PC-3 (cell line): ENCODE measurements around the gene HLA-DPA1. TPM values are rescaled to one million over a fixed set of nuclear protein-coding genes. Genes with fewer than 3 reads are reported as not detected.

Experiments
- ATAC-seq: fragments of 200-7000 bp; cut with Tn5 transposase; 2 replicates; pipeline ENCODE4 v1.9.1; 2020; ENCODE audit warnings: mild to moderate bottlenecking, moderate library complexity
- BruUV-seq: library from RNA; stranded (reverse); fragments of 400-500 nt; replicated peaks from 2 replicates; lab custom pipeline; 2021; lab: Mats Ljungman, UMichigan
- CTCF ChIA-PET: fragments of 300-600 bp; sonication (Branson Sonifier 250); formaldehyde crosslinking; loops from one replicate; lab custom pipeline; 2022; ENCODE audit warnings: antibody characterized with exemption; lab: Charles Lee
- POLR2A ChIA-PET: fragments of 300-600 bp; sonication (Branson Sonifier 250); formaldehyde crosslinking; loops from one replicate; lab custom pipeline; 2022; ENCODE audit warnings: antibody characterized with exemption; ENCODE audit not compliant: unreplicated experiment; lab: Charles Lee
- DNase-seq: peaks from one replicate; pipeline ENCODE4 v3.0.0-alpha.2; 2015
- H2AFZ ChIP-seq: fragments of 300-600 bp; sonication (generic); 2 replicates; pipeline ENCODE4 v1.6.0; 2016; ENCODE audit warnings: antibody characterized with exemption, low read length
- H3F3A ChIP-seq: fragments of 300-600 bp; sonication (generic); one replicate; pipeline ENCODE4 v1.6.0; 2017; ENCODE audit warnings: antibody characterized with exemption, low read length, control low read depth, mild to moderate bottlenecking; ENCODE audit not compliant: unreplicated experiment
- H3K27ac ChIP-seq: fragments of 300-600 bp; sonication (generic); 2 replicates; pipeline ENCODE4 v1.5.1; 2016; ENCODE audit warnings: mild to moderate bottlenecking, low read length
- H3K27me3 ChIP-seq: fragments of 300-600 bp; sonication (generic); 2 replicates; pipeline ENCODE4 v1.6.1; 2016; ENCODE audit warnings: low read length, mixed read lengths
- H3K36me3 ChIP-seq: fragments of 300-600 bp; sonication (generic); 2 replicates; pipeline ENCODE4 v1.6.1; 2016; ENCODE audit warnings: low read depth, mixed run types, low read length, mixed read lengths
- H3K4me1 ChIP-seq: fragments of 300-600 bp; sonication (generic); 2 replicates; pipeline ENCODE4 v1.5.1; 2016; ENCODE audit warnings: low read length; ENCODE audit not compliant: insufficient read depth
- H3K4me2 ChIP-seq: fragments of 300-600 bp; sonication (generic); 2 replicates; pipeline ENCODE4 v1.6.0; 2016; ENCODE audit warnings: low read length
- H3K4me3 ChIP-seq: fragments of 300-600 bp; sonication (generic); 2 replicates; pipeline ENCODE4 v1.5.1; 2016; ENCODE audit warnings: mild to moderate bottlenecking, low read length, mixed read lengths
- H3K79me2 ChIP-seq: fragments of 300-600 bp; sonication (generic); 2 replicates; pipeline ENCODE4 v1.6.1; 2017; ENCODE audit warnings: low read length, mixed read lengths
- H3K9ac ChIP-seq: fragments of 300-600 bp; sonication (generic); 2 replicates; pipeline ENCODE4 v1.6.0; 2016; ENCODE audit warnings: mild to moderate bottlenecking, low read length
- H3K9me2 ChIP-seq: fragments of 300-600 bp; sonication (generic); replicated peaks from 2 replicates; pipeline ENCODE4 v1.6.1; 2016; ENCODE audit warnings: mixed run types, low read length, mixed read lengths
- H3K9me3 ChIP-seq: fragments of 300-600 bp; sonication (generic); 2 replicates; pipeline ENCODE4 v1.6.1; 2016; ENCODE audit warnings: low read length, mixed read lengths
- H4K20me1 ChIP-seq: fragments of 300-600 bp; sonication (generic); 2 replicates; pipeline ENCODE4 v1.6.1; 2016; ENCODE audit warnings: low read length, mixed read lengths
- EZH2 ChIP-seq: fragments of 300-600 bp; sonication (generic); IDR thresholded peaks from one replicate; pipeline ENCODE4 v1.6.1; 2017; ENCODE audit warnings: antibody characterized with exemption, mild to moderate bottlenecking, low read length; ENCODE audit not compliant: unreplicated experiment
- EZH2phosphoT487 ChIP-seq: fragments of 300-600 bp; sonication (generic); IDR thresholded peaks from 2 replicates; pipeline ENCODE4 v1.6.1; 2018; ENCODE audit warnings: mild to moderate bottlenecking, antibody characterized with exemption, low read length, borderline replicate concordance
- intact Hi-C: fragments of 100-400 bp; cut with micrococcal nuclease; formaldehyde crosslinking; loops from 2 replicates; pipeline ENCODE4 v1.9.0; 2023
- total RNA-seq: library from RNA; depleted of rRNA; stranded (reverse); fragments of >200 nt; gene quantifications from 2 replicates; pipeline ENCODE4 v1.2.3, GENCODE V29; 2014
- TF ChIP-seq, protein P1 (sequence below): fragments of 300-600 bp; sonication (generic); conservative IDR thresholded peaks from 2 replicates; pipeline ENCODE4 v1.5.1; 2017; ENCODE audit warnings: antibody characterized with exemption, low read depth, mild to moderate bottlenecking, low read length

Gene HLA-DPA1
- total RNA-seq, 1 experiment from 2014 or later = not detected

DNA sequence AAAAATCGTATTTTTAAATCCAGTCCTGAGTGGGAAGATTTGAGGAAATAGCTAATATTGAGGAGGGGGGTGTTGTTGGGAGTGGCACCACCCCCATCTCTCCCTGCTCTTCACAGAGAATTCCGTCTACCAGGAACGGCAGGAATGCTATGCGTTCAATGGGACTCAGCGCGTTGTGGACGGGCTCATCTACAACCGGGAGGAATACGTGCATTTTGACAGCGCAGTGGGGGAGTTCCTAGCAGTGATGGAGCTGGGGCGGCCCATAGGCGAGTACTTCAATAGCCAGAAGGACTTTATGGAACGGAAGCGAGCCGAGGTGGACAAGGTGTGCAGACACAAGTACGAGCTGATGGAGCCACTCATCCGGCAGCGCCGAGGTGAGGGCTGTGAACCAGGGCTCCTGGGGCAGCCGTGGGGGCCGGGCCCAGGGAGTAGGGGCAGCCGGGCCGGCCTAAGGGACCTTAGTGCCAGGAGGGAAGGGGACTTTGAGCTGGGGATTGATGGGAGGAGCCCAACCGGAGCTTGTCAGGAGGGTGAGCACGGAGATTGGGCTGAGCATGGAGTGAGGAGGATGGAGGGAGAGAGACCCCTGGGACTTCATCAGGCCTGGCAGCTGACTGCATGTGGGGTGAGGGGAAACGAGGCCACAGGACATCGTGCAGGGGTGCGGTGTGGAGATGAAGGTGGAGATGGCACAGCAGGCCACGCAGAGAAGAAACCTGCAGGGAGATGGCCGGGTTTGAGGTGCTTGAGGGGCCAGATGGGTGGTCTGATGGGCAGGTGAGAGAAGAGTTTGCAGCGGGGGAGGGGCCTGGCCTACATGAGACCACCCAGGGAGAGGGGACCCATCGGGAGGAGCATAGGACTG lies 43.6 kb upstream of the HLA-DPA1 start:
- TF ChIP-seq EZH2 (no peak), EZH2phosphoT487 (no peak)
- TF ChIP-seq, protein P1, sequence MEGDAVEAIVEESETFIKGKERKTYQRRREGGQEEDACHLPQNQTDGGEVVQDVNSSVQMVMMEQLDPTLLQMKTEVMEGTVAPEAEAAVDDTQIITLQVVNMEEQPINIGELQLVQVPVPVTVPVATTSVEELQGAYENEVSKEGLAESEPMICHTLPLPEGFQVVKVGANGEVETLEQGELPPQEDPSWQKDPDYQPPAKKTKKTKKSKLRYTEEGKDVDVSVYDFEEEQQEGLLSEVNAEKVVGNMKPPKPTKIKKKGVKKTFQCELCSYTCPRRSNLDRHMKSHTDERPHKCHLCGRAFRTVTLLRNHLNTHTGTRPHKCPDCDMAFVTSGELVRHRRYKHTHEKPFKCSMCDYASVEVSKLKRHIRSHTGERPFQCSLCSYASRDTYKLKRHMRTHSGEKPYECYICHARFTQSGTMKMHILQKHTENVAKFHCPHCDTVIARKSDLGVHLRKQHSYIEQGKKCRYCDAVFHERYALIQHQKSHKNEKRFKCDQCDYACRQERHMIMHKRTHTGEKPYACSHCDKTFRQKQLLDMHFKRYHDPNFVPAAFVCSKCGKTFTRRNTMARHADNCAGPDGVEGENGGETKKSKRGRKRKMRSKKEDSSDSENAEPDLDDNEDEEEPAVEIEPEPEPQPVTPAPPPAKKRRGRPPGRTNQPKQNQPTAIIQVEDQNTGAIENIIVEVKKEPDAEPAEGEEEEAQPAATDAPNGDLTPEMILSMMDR = no peak
- no peak for ATAC-seq
- Histone ChIP-seq H3K79me2 (no peaks in the 10 kb centered on the region), H3K27ac (no peak overlapping the region), H3K4me1 (no peaks in the 10 kb centered on the region), H3K27me3 (peaks cover 66% of the 10 kb centered on the region), H3K36me3 (no peaks in the 10 kb centered on the region), H3F3A (no peaks in the 10 kb centered on the region), H3K4me2 (no peak overlapping the region), H3K9me2 (no peaks in the 10 kb centered on the region), H3K4me3 (no peak overlapping the region), H4K20me1 (no peaks in the 10 kb centered on the region), H3K9ac (no peak overlapping the region), H3K9me3 (no peaks in the 10 kb centered on the region), H2AFZ (no peak overlapping the region)
- intact Hi-C loops = no loop called here
- CTCF ChIA-PET = interaction anchor here (0.6 kb wide), 1 partner anchor 33 kb away, joined by 3 read pairs; no protein-coding TSS in a partner anchor
- BruUV-seq = no TSS peak
- DNase-seq = no peak
- POLR2A ChIA-PET = no interaction called here

DNA sequence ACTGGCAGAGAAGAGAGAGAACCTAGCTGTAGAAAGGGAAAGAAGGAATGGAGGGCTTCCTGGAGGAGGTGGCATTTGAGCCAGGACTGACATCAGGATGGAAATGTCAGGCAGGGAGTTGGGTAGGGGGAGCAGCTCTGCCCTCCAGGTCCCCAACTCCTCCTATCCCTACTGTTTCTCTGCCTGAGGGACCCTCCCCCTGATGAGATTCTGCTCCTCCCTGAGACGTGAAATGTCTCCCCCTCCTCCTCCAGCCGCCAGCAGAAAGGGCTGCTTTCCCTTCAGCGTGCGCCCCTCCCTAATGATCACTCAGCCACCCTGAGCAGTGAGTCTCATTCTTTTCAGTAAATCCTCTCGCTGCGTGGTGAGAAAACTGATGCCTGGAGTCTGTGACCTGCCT lies 43.0 kb upstream of the HLA-DPA1 start:
- CTCF ChIA-PET = no interaction called here
- H3K27ac ChIP-seq = no peak overlapping the region
- intact Hi-C loops = no loop called here
- no peak for DNase-seq
- no peak overlapping the region for H2AFZ ChIP-seq
- POLR2A ChIA-PET = no interaction called here
- TF ChIP-seq, protein P1 = no peak
- TF ChIP-seq EZH2 = no peak
- no peak for TF ChIP-seq EZH2phosphoT487
- peaks cover 64% of the 10 kb centered on the region for H3K27me3 ChIP-seq
- no TSS peak for BruUV-seq
- no peak overlapping the region for H3K4me2 ChIP-seq
- H3F3A ChIP-seq = no peaks in the 10 kb centered on the region
- H3K4me3 ChIP-seq = no peak overlapping the region
- H3K9ac ChIP-seq = no peak overlapping the region
- H4K20me1 ChIP-seq = no peaks in the 10 kb centered on the region
- H3K36me3 ChIP-seq = no peaks in the 10 kb centered on the region
- ATAC-seq = no peak
- no peaks in the 10 kb centered on the region for H3K9me3 ChIP-seq
- no peaks in the 10 kb centered on the region for H3K4me1 ChIP-seq
- H3K79me2 ChIP-seq = no peaks in the 10 kb centered on the region
- H3K9me2 ChIP-seq = no peaks in the 10 kb centered on the region

DNA sequence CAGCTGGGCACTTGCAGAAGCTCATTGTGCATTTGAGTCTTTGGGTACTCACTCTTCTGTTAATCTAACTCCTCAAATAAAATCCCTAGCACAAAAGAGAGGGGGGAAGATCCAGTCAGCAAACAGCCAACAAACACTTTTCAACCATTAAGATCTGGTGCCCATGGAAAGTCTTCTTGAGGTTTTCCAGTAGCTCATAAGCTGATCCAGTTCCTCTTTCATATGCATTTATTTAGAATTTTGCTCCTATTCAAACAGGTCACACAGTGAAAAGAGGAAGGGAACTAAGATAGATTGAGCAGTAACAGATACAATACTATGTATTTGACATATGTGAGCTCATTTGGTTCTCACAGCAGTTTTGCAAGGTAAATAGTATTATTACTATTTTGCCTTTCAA lies 41.0 kb upstream of the HLA-DPA1 start:
- Histone ChIP-seq H3K27ac (no peak overlapping the region), H2AFZ (no peak overlapping the region), H3K79me2 (no peaks in the 10 kb centered on the region), H3F3A (no peaks in the 10 kb centered on the region), H3K4me3 (no peak overlapping the region), H3K9me3 (no peaks in the 10 kb centered on the region), H3K4me1 (no peaks in the 10 kb centered on the region), H3K9ac (no peak overlapping the region), H3K36me3 (no peaks in the 10 kb centered on the region), H3K9me2 (no peaks in the 10 kb centered on the region), H3K27me3 (peaks cover 52% of the 10 kb centered on the region), H3K4me2 (no peak overlapping the region), H4K20me1 (no peaks in the 10 kb centered on the region)
- DNase-seq (no peak), ATAC-seq (no peak)
- TF ChIP-seq, protein P1 = no peak
- TF ChIP-seq EZH2phosphoT487 (no peak), EZH2 (no peak)
- intact Hi-C loops = no loop called here
- CTCF ChIA-PET = no interaction called here
- BruUV-seq = no TSS peak
- POLR2A ChIA-PET = no interaction called here
